ENCODE data around the gene CCDC171.

DNA sequence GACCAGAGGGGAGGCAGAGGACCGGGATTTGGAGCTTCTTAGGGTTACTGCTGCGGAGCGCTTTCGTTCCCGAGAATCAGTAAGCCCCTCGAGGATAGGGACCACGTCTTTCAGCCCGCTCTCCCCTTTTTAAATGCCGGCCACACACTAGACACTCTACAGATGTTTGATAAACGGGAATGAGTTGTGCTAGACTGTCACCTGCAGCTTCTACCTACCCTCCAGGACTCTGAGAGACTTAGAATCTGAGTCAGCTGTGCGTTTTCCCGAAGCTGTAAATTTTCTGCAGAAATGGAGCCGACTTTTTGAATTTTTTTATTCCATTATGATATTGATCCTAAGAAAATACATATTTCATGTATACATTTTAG lies 670 bp downstream of the CCDC171 start:
- no peak for TF ChIP-seq EZH2 (IDR thresholded peaks at IDR 0.05; ENCODE audit: insufficient read depth, low read length)
- TF ChIP-seq, protein P1, sequence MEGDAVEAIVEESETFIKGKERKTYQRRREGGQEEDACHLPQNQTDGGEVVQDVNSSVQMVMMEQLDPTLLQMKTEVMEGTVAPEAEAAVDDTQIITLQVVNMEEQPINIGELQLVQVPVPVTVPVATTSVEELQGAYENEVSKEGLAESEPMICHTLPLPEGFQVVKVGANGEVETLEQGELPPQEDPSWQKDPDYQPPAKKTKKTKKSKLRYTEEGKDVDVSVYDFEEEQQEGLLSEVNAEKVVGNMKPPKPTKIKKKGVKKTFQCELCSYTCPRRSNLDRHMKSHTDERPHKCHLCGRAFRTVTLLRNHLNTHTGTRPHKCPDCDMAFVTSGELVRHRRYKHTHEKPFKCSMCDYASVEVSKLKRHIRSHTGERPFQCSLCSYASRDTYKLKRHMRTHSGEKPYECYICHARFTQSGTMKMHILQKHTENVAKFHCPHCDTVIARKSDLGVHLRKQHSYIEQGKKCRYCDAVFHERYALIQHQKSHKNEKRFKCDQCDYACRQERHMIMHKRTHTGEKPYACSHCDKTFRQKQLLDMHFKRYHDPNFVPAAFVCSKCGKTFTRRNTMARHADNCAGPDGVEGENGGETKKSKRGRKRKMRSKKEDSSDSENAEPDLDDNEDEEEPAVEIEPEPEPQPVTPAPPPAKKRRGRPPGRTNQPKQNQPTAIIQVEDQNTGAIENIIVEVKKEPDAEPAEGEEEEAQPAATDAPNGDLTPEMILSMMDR (IDR thresholded peaks at IDR 0.05; ENCODE audit: insufficient read depth, low read depth, low read length): no peak

Measured in astrocyte (in vitro differentiated cells and primary cell).